Measurements from ENCODE around the gene KCTD17.

KCTD17 gene

GRCh38 chr22:37018086-37018814, 33.3 kb upstream of the KCTD17 start:
- DNase-seq (ENCODE audit: extremely low spot score), result no peak
- POLR2A ChIA-PET, result interaction anchor here (0.9 to 3.4 kb wide), 13 partner anchors 9 to 243 kb away, joined by 3 to 21 read pairs (median 4); partner anchors contain the start of genes IFT27 and KCTD17

DNA sequence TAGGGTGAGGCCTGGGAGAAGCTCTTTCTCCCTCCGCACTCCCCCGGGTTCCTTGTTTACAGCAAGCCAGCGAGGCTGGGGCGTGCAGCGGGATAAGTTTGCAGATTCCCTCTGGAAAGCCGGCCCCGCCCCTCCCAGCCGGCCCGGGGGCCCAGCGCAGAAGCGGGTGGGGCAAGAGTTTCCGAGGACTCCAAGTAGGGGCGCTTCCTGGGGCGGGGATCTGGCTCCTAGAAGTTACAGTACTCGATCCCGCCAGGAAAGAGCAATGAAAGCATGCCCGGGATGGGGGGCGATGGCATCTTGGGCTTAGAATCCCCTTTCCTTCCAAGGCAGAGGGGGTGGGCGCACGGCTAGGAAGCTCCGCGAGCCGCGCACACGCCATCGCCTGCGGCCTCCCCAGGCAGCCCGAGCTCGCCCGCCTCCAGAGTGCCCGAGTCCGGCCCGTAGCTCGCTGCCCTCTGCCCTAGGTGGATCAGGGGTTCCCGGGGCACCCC, 32.7 kb upstream of the KCTD17 start:
- POLR2A ChIA-PET, result interaction anchor here (0.9 to 3.4 kb wide), 15 partner anchors 9 to 243 kb away, joined by 3 to 21 read pairs (median 4); partner anchors contain the start of genes IFT27 and KCTD17
- DNase-seq (ENCODE audit: extremely low spot score), result peak; percentile 53
- CTCF ChIA-PET, result interaction anchor here (0.8 kb wide), 1 partner anchor 163 kb away, joined by 6 read pairs; no protein-coding TSS in a partner anchor
- TF ChIP-seq ZNF384 (IDR thresholded peaks at IDR 0.05), result no peak
- TF ChIP-seq SUZ12 (IDR thresholded peaks at IDR 0.05), result no peak
- no peak for TF ChIP-seq HDGF (IDR thresholded peaks at IDR 0.05; ENCODE audit: borderline replicate concordance)
- TF ChIP-seq LEF1 (IDR thresholded peaks at IDR 0.05; ENCODE audit: borderline replicate concordance), result no peak
- TF ChIP-seq TARDBP (IDR thresholded peaks at IDR 0.05), result no peak
- TF ChIP-seq, protein P1, sequence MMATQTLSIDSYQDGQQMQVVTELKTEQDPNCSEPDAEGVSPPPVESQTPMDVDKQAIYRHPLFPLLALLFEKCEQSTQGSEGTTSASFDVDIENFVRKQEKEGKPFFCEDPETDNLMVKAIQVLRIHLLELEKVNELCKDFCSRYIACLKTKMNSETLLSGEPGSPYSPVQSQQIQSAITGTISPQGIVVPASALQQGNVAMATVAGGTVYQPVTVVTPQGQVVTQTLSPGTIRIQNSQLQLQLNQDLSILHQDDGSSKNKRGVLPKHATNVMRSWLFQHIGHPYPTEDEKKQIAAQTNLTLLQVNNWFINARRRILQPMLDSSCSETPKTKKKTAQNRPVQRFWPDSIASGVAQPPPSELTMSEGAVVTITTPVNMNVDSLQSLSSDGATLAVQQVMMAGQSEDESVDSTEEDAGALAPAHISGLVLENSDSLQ (IDR thresholded peaks at IDR 0.05), result no peak
- TF ChIP-seq FOXK2 (IDR thresholded peaks at IDR 0.05), result no peak

More at GRCh38 chr22:37018086-37018814, 33.3 kb upstream of the KCTD17 start:
- CTCF ChIA-PET, result interaction anchor here (0.9 kb wide), 1 partner anchor 26 kb away, joined by 3 read pairs; no protein-coding TSS in a partner anchor
- TF ChIP-seq, protein P1 (IDR thresholded peaks at IDR 0.05), result no peak
- TF ChIP-seq ARNT (IDR thresholded peaks at IDR 0.05), result no peak
- TF ChIP-seq SUZ12 (IDR thresholded peaks at IDR 0.05), result no peak
- TF ChIP-seq CTBP1 (IDR thresholded peaks at IDR 0.05; ENCODE audit: borderline replicate concordance), result no peak
- TF ChIP-seq FOXA1 (IDR thresholded peaks at IDR 0.05), result no peak
- no peak for TF ChIP-seq TARDBP (IDR thresholded peaks at IDR 0.05)
- no peak for TF ChIP-seq ZNF384 (IDR thresholded peaks at IDR 0.05)
- no peak for TF ChIP-seq BHLHE40 (IDR thresholded peaks at IDR 0.05; ENCODE audit: borderline replicate concordance)
- TF ChIP-seq ELF4 (IDR thresholded peaks at IDR 0.05), result no peak
- TF ChIP-seq FOXK2 (IDR thresholded peaks at IDR 0.05), result no peak
- no peak for TF ChIP-seq LEF1 (IDR thresholded peaks at IDR 0.05; ENCODE audit: borderline replicate concordance)
- no peak for TF ChIP-seq NFRKB (IDR thresholded peaks at IDR 0.05)
- TF ChIP-seq FOXM1 (IDR thresholded peaks at IDR 0.05; ENCODE audit: borderline replicate concordance), result no peak
- TF ChIP-seq SP1 (IDR thresholded peaks at IDR 0.05), result no peak
- TF ChIP-seq HDGF (IDR thresholded peaks at IDR 0.05; ENCODE audit: borderline replicate concordance), result no peak
- TF ChIP-seq L3MBTL2 (conservative IDR thresholded peaks at IDR 0.05), result no peak

DNA sequence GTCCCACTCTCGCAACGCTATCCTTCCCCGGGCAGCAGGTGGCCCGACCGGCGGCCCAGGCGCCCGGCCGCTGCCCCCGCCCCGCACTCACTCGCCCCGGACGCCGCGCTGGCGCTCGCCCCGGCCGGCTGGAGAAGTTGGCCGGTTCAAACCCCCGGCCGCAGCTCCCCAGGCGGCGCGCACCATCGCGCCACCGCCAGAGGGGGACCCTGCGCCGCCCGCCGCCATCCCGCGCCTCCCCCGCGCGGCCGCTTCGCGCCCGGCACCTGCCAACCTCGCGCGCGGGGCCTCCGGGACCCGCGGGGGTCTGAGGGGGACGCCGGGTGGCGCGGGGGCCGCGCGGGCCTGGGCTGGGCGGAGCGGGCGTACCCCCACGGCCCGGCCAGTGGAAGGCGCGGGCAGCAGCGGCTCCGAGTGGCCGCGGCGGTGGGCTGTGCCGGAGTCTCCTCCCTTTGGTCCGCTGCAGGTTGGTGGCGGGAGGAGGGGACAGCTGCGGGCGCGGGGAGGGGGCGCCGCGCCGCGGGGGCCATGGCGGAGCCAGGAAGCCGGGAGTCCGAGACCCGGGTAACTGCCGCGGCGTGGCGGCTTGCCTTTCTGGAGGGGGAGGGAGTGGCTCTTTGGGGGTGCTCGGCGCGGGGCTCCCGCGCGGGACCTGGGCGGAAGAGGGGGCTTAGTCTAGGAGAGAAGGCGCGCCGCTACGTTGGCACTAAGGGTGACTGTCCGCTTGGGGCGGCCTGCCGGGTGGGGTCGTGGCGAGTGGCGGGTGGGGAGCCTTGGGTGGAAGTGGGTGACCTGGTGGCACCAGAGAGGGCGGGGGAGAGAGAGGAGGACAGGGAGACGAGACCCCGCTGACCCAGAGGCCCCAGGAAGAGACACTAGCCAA, 32.0 kb upstream of the KCTD17 start, which contains the start of the genes MPST and TST:
MPST (plus strand) TSS at position 434 of the 883 bp plus-strand sequence; CDS start at position 529, 95 bp downstream.
TST (minus strand) TSS at position 139 of the 883 bp plus-strand sequence. CDS start 715 bp downstream, outside the sequence.
- POLR2A ChIA-PET, result interaction anchor here (0.9 to 3.4 kb wide), 15 partner anchors 10 to 244 kb away, joined by 3 to 21 read pairs (median 4); partner anchors contain the start of genes IFT27 and KCTD17
- TF ChIP-seq ELF4 (IDR thresholded peaks at IDR 0.05), result no peak
- TF ChIP-seq FOXM1 (IDR thresholded peaks at IDR 0.05; ENCODE audit: borderline replicate concordance), result peak; percentile 94
- TF ChIP-seq ZNF384 (IDR thresholded peaks at IDR 0.05), result no peak
- TF ChIP-seq TARDBP (IDR thresholded peaks at IDR 0.05), result no peak
- 0 out of 2 replicates have a peak, but pooled peaks have one; percentile 72 for TF ChIP-seq LEF1 (IDR thresholded peaks at IDR 0.05; ENCODE audit: borderline replicate concordance)
- TF ChIP-seq L3MBTL2 (conservative IDR thresholded peaks at IDR 0.05), result no peak
- no peak for TF ChIP-seq FOXA1 (IDR thresholded peaks at IDR 0.05)
- TF ChIP-seq HDGF (IDR thresholded peaks at IDR 0.05; ENCODE audit: borderline replicate concordance), result no peak
- no peak for TF ChIP-seq SP1 (IDR thresholded peaks at IDR 0.05)
- TF ChIP-seq FOXK2 (IDR thresholded peaks at IDR 0.05), result no peak
- TF ChIP-seq ARNT (IDR thresholded peaks at IDR 0.05), result peak; percentile 77
- no peak for TF ChIP-seq CTBP1 (IDR thresholded peaks at IDR 0.05; ENCODE audit: borderline replicate concordance)
- no peak for TF ChIP-seq BHLHE40 (IDR thresholded peaks at IDR 0.05; ENCODE audit: borderline replicate concordance)
- TF ChIP-seq SUZ12 (IDR thresholded peaks at IDR 0.05), result no peak
- TF ChIP-seq, protein P1 (IDR thresholded peaks at IDR 0.05), result no peak
- no peak for TF ChIP-seq NFRKB (IDR thresholded peaks at IDR 0.05)
- CTCF ChIA-PET, result interaction anchor here (0.8 kb wide), 2 partner anchors 164 to 178 kb away, joined by 3 to 6 read pairs; no protein-coding TSS in a partner anchor
- peak; percentile 89 for DNase-seq (ENCODE audit: extremely low spot score)

- ChIA-PET CTCF (interaction anchor here (0.8 kb wide), 1 partner anchor 177 kb away, joined by 3 read pairs; no protein-coding TSS in a partner anchor), POLR2A (interaction anchor here (0.6 to 2.8 kb wide), 8 partner anchors 9 to 244 kb away, joined by 3 to 21 read pairs (median 4); partner anchors contain the start of gene IFT27)
These were observed 31.4 kb upstream of the KCTD17 start for GRCh38 chr22:37020192-37020479.

More at GRCh38 chr22:37020192-37020479, 31.4 kb upstream of the KCTD17 start:
- DNase-seq (ENCODE audit: extremely low spot score), result peak; percentile 56
- no peak for TF ChIP-seq ZNF384 (IDR thresholded peaks at IDR 0.05)
- no peak for TF ChIP-seq FOXM1 (IDR thresholded peaks at IDR 0.05; ENCODE audit: borderline replicate concordance)
- 0 out of 2 replicates have a peak, but pooled peaks have one; percentile 26 for TF ChIP-seq HDGF (IDR thresholded peaks at IDR 0.05; ENCODE audit: borderline replicate concordance)
- no peak for TF ChIP-seq FOXK2 (IDR thresholded peaks at IDR 0.05)
- TF ChIP-seq LEF1 (IDR thresholded peaks at IDR 0.05; ENCODE audit: borderline replicate concordance), result no peak

Data from HEK293T (cell line).